Hematopoietic multipotent progenitor cell treated with erythropoietin and hydrocortisone succinate and interleukin-3 and kit ligand, for 17 days (in vitro differentiated cells): Measurements from ENCODE around the gene ZPR1.
"Not testable (repeated sequence)": the region's sequence is repeated elsewhere in the genome, so short reads cannot be mapped to it uniquely, and the experiment has no call there.

Experiments used
- DNase-seq: peaks from one replicate; pipeline ENCODE4 v3.0.0-alpha.2; 2015; ENCODE audit warnings: low spot score

ZPR1 gene

DNA sequence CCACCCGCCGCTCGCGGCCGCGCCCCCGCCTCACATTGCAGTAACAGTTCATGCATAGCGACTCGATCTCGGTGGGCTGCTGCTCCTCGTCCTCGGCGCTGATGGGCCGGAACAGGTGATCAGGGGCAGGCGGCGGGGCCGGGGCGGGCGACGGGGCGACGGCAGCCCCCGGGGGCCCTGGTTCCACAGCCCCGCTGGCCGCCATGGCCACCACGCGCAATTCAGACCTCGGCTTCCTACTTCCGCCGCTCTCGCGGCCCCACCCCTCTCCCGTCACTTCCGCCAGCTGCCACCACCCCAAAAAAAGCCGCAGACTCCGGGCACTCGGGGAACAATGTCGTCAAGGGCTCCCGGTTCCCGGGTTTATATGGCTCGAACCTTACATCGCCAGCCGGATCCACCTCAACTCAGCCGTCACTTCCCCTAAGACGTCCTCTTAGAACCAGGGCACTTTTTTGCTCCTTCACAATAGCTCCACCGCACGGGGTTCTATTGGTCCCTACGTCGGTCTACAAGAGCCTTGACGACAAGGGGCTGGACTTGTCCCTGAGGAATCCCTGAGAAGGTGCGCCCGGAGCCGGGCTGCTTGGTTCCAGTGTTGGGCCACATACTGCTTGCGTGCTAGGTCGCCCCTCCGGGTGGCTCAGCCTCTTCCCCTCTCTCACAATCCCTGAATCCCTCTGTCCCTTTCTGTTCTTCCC lies at the start of gene ZPR1:
ZPR1 (minus strand) TSS at position 238 of the 701 bp plus-strand sequence; CDS start at position 205, 33 bp downstream.
- peak; percentile 80 for DNase-seq

- no peak for DNase-seq
These were observed 48.8 kb upstream of the ZPR1 start for GRCh38 chr11:116836632-116836991.

- DNase-seq, result peak; percentile 29
These were observed 48.2 kb upstream of the ZPR1 start for GRCh38 chr11:116835791-116836631.

GRCh38 chr11:116835042-116835772 lies 47.4 kb upstream of the ZPR1 start:
- no peak for DNase-seq

- DNase-seq, result not testable (repeated sequence)
These were observed 46.8 kb upstream of the ZPR1 start for GRCh38 chr11:116834535-116835041.

DNA sequence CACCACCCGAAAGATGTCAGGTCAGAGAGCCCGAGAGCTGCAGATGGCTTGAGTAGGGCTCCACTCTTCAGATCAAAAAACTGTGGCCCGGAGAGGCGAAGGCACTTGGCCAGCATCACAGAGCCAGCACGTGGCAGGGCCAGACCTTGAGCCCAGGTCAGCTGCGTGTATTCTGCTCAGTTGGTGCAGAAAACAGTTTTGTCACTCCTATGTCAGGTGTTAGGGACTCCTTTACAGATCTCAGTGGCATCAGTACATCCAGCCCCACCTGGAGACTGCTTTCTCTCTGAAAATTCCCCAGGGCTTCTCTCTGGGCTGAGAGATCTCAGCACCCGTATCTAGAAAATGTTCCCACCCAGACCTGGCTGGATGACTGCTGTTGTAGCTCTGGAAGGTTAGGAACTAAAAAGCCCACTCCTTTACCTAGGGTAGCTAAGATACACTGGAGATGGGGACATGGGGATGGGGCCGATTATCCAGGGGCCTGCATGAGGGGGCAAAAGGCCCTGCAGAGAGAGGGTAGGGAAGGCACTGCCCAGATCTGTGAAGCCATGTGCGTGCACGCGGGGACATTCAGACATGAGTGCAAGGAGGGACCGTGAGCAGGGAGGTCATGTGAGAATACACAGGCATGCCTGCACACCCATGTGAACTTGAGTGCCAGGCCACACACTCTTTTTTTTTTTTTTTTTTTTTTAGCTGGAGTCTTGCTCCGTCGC lies 46.2 kb upstream of the ZPR1 start:
- DNase-seq, result no peak

- no peak for DNase-seq
These were observed 45.6 kb upstream of the ZPR1 start for GRCh38 chr11:116833491-116833815.

DNA sequence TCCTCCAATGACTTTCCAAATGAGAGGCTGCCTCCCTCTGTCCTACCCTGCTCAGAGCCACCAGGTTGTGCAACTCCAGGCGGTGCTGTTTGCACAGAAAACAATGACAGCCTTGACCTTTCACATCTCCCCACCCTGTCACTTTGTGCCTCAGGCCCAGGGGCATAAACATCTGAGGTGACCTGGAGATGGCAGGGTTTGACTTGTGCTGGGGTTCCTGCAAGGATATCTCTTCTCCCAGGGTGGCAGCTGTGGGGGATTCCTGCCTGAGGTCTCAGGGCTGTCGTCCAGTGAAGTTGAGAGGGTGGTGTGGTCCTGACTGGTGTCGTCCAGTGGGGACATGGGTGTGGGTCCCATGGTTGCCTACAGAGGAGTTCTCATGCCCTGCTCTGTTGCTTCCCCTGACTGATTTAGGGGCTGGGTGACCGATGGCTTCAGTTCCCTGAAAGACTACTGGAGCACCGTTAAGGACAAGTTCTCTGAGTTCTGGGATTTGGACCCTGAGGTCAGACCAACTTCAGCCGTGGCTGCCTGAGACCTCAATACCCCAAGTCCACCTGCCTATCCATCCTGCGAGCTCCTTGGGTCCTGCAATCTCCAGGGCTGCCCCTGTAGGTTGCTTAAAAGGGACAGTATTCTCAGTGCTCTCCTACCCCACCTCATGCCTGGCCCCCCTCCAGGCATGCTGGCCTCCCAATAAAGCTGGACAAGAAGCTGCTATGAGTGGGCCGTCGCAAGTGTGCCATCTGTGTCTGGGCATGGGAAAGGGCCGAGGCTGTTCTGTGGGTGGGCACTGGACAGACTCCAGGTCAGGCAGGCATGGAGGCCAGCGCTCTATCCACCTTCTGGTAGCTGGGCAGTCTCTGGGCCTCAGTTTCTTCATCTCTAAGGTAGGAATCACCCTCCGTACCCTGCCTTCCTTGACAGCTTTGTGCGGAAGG lies 44.8 kb upstream of the ZPR1 start:
- DNase-seq, result no peak

- DNase-seq, result no peak
These were observed 44.0 kb upstream of the ZPR1 start for GRCh38 chr11:116831790-116832349.

GRCh38 chr11:116830184-116830912 lies 42.5 kb upstream of the ZPR1 start:
- no peak for DNase-seq

DNA sequence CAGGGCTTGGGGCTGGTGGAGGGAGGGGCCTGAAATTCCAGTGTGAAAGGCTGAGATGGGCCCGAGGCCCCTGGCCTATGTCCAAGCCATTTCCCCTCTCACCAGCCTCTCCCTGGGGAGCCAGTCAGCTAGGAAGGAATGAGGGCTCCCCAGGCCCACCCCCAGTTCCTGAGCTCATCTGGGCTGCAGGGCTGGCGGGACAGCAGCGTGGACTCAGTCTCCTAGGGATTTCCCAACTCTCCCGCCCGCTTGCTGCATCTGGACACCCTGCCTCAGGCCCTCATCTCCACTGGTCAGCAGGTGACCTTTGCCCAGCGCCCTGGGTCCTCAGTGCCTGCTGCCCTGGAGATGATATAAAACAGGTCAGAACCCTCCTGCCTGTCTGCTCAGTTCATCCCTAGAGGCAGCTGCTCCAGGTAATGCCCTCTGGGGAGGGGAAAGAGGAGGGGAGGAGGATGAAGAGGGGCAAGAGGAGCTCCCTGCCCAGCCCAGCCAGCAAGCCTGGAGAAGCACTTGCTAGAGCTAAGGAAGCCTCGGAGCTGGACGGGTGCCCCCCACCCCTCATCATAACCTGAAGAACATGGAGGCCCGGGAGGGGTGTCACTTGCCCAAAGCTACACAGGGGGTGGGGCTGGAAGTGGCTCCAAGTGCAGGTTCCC lies 41.8 kb upstream of the ZPR1 start, which contains the start of gene APOC3:
APOC3 (plus strand) TSS at position 383 of the 659 bp plus-strand sequence. CDS start 676 bp downstream, outside the sequence.
- DNase-seq, result no peak

DNA sequence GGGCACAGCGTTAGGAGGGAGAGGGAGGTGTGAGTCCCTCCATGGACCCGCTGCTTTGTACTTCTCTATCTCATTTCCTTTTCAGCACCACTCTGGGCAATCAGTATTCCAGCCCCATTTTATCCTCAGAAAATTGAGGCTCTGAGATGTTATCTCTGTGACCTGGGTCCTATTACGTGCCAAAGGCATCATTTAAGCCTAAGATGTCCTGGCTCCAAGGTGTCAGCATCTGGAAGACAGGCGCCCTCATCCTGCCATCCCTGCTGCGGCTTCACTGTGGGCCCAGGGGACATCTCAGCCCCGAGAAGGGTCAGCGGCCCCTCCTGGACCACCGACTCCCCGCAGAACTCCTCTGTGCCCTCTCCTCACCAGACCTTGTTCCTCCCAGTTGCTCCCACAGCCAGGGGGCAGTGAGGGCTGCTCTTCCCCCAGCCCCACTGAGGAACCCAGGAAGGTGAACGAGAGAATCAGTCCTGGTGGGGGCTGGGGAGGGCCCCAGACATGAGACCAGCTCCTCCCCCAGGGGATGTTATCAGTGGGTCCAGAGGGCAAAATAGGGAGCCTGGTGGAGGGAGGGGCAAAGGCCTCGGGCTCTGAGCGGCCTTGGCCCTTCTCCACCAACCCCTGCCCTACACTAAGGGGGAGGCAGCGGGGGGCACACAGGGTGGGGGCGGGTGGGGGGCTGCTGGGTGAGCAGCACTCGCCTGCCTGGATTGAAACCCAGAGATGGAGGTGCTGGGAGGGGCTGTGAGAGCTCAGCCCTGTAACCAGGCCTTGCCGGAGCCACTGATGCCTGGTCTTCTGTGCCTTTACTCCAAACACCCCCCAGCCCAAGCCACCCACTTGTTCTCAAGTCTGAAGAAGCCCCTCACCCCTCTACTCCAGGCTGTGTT lies 41.1 kb upstream of the ZPR1 start:
- DNase-seq, result no peak

DNA sequence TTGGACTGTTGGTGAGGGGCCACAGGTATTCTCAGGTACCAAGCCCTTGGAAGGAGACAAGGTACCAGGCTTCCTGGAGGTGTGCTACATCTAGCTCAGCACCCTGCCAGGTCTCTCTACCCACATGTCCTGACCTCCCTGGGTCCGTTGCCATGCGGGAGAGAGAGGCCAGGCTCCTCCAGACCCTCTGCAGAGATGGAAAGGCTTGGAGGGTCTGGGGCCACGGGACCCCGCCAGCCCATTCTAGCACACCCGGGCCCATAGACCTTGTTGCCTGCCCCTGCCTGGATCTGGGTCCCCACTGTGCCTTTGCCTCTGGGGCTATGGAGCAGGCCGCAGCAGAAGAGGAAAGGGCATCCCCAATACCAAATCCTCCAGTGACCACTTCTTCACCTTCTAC lies 39.6 kb upstream of the ZPR1 start:
- DNase-seq, result no peak

- no peak for DNase-seq
These were observed 39.1 kb upstream of the ZPR1 start for GRCh38 chr11:116826751-116827431.

- DNase-seq, result no peak
These were observed 38.3 kb upstream of the ZPR1 start for GRCh38 chr11:116825854-116826750.

GRCh38 chr11:116825434-116825833 lies 37.6 kb upstream of the ZPR1 start:
- no peak for DNase-seq
